GM12891 (cell line): ENCODE data around the gene PTCH1.

Experiments used
- PAX5 ChIP-seq: IDR thresholded peaks from 2 replicates; pipeline ENCODE4 v1.6.1; 2011; ENCODE audit warnings: low read length, moderate library complexity, mild to moderate bottlenecking; ENCODE audit not compliant: insufficient read depth, severe bottlenecking
- POLR2A ChIP-seq: IDR thresholded peaks from 2 replicates; pipeline ENCODE4 v1.6.1; 2011; ENCODE audit warnings: low read depth, low read length, control low read depth
- POLR2AphosphoS5 ChIP-seq: IDR thresholded peaks from 2 replicates; pipeline ENCODE4 v1.6.1; 2011; ENCODE audit warnings: low read depth, low read length, control low read depth
- TAF1 ChIP-seq: IDR thresholded peaks from 2 replicates; pipeline ENCODE4 v1.6.1; 2011; ENCODE audit warnings: low read depth, low read length, control low read depth

DNA sequence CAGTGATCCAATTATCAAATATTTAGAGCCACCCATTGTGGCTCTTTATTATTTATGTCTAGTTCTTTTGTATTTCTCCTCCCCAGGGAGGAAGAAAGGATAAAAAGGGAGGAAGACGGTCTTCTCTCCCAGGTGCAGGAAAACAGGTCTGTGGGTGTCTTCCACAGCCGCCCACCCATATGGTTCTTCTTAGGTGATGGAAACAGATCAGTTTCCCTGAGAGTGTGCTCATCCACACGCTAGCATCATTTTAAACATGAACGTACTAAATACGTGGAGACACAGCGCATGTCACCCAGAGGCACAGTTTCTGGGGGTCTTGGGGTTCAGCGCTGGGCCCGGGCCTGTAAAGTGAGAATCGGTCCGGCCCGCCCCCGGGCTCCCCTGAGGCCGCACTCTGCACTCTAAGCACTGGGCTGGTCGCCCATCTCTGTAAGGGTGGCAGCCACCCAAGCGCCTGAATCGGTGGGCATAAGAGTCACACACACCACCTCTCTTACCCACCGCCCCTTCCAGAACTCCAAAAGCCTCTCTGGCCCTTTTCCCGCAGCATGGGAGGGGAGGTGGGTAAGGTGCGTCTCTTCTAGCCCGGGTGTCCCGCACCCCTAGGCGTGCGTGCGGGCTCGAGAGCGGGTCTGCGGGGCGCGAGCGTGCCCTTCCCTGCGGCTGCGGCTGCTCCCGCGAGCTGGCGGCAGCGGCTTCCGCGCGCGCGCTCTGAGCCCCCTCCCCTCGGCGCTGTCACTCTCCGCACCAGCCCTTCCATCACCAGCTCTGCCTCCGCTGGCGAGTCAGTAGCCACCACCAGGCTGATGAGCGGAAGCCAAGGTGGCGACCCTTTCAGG is 1.3 kb downstream of the PTCH1 start:
- TF ChIP-seq POLR2AphosphoS5 (no peak), PAX5 (no peak), POLR2A (no peak), TAF1 (no peak)
